Mucosa of descending colon (tissue), 3 donors: Measurements from ENCODE around the gene FAM228B. TPM values are rescaled to one million over a fixed set of nuclear protein-coding genes. Genes with fewer than 3 reads are reported as not detected.

ENCODE experiments used
- ATAC-seq: fragments of 200-7000 bp; cut with Tn5 transposase; one replicate; pipeline ENCODE4 v1.9.1; 2020; ENCODE audit warnings: mild to moderate bottlenecking, moderate library complexity
- DNase-seq, 3 donors: peaks; one replicate each; pipeline ENCODE4 v3.0.0-alpha.2; 2020
- H3K36me3 ChIP-seq: fragments of 200-600 bp; one replicate; pipeline ENCODE4 v1.8.0; 2021; ENCODE audit warnings: low read depth, mild to moderate bottlenecking
- H3K4me1 ChIP-seq: fragments of 200-600 bp; one replicate; pipeline ENCODE4 v1.8.0; 2021; ENCODE audit warnings: low read depth, mild to moderate bottlenecking
- H3K4me3 ChIP-seq: fragments of 200-600 bp; one replicate; pipeline ENCODE4 v1.8.0; 2021; ENCODE audit warnings: mild to moderate bottlenecking
- H3K9me3 ChIP-seq: fragments of 200-600 bp; one replicate; pipeline ENCODE4 v1.8.0; 2021; ENCODE audit warnings: mild to moderate bottlenecking
- intact Hi-C, 2 donors: fragments of 100-400 bp; cut with DNase I in 1 of 2; cut with micrococcal nuclease in 1 of 2; formaldehyde crosslinking; loops; one replicate each; pipeline versions ENCODE4 v1.11.0 to v1.11.1; 2022; cut with DNase I, micrococcal nuclease
- total RNA-seq, 3 donors: library from RNA; stranded (reverse); fragmentation: NEBNext Ultra II Directional in 2 of 3; extraction: Animal tissue kit (Norgen Biotek cat#: 25700) in 2 of 3; gene quantifications; one replicate each; pipeline versions ENCODE4 v1.2.1 to v1.2.4, GENCODE V29; 2021 to 2023
- TF ChIP-seq, protein P1 (sequence below): fragments of 200-600 bp; IDR thresholded peaks from one replicate; pipeline ENCODE4 v1.8.0; 2022; ENCODE audit warnings: antibody characterized with exemption, mild to moderate bottlenecking
- donor health status: DM: no; HTN: no; CAD: no; lungs with moderate emphysema.
- donor health status: DM: no; HTN: no; CAD: no.
- donor health status: DM: no; HTN: yes; CAD: no.

FAM228B gene
- total RNA-seq, 3 donors from 2014 or later: 4.8 to 36.6 (median 7.8) TPM

DNA sequence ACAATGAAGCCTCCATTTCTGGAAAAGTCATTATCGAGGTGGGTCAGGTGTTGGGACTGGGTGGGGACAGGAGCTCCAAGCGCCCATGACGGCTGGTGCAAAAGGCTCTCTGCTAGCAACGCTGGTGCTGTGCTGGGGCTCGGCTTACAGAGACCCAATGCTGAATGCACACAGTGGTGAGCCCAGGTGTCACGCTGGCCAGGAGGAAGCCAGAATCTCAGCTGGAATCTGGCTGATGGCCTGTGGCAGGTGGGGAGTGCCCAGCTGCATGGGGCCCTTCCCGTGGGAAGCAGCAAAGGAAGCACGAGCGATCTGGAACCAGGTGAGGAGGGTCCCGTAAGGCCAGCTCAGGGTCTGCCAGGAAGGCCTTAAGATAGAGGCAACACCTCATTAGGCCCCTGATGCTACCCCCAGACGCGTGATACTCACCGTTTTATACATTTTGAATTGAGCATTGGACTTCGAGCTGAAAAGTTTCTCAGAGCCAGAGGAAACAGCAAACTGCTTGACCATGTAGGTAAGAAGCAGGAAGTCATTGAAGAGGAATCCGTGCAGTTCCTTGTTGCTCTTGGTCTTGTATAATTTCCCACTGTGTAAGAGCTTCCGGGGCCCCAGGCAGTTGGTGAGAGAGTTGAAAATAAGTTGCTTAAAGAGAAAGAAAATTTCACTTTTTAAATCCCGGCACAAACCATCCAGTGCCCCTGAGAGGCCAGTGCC lies 86.3 kb downstream of the FAM228B start:
- intact Hi-C loops: no loop called here
- ATAC-seq (no peak), DNase-seq (no peak)
- Histone ChIP-seq H3K4me1 (no peaks in the 10 kb centered on the region), H3K9me3 (no peaks in the 10 kb centered on the region), H3K4me3 (no peak overlapping the region), H3K36me3 (no peaks in the 10 kb centered on the region)
- TF ChIP-seq, protein P1, sequence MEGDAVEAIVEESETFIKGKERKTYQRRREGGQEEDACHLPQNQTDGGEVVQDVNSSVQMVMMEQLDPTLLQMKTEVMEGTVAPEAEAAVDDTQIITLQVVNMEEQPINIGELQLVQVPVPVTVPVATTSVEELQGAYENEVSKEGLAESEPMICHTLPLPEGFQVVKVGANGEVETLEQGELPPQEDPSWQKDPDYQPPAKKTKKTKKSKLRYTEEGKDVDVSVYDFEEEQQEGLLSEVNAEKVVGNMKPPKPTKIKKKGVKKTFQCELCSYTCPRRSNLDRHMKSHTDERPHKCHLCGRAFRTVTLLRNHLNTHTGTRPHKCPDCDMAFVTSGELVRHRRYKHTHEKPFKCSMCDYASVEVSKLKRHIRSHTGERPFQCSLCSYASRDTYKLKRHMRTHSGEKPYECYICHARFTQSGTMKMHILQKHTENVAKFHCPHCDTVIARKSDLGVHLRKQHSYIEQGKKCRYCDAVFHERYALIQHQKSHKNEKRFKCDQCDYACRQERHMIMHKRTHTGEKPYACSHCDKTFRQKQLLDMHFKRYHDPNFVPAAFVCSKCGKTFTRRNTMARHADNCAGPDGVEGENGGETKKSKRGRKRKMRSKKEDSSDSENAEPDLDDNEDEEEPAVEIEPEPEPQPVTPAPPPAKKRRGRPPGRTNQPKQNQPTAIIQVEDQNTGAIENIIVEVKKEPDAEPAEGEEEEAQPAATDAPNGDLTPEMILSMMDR: no peak

DNA sequence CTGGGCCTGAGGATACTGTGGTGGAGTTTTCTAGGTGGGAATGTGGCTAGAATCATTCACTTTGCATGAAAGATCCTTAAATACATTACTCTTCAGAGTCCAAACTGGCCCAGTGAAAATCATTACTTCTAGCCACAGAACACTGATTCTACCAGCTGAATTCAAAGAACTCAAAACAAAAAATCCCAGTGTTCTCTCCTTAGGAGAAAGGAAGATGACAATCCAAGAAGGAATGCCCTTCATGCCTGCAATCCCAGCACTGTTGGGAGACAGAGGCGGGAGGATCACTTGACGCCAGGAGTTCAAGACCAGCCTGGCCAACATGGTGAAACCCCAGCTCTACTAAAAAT lies 86.8 kb downstream of the FAM228B start:
- ATAC-seq: no peak

GRCh38 chr2:24210723-24211122 lies 87.5 kb downstream of the FAM228B start:
- H3K4me3 ChIP-seq: no peak overlapping the region
- intact Hi-C loops: no loop called here
- TF ChIP-seq, protein P1: no peak
- DNase-seq (no peak), ATAC-seq (no peak)
- H3K9me3 ChIP-seq: no peaks in the 10 kb centered on the region
- no peaks in the 10 kb centered on the region for H3K36me3 ChIP-seq
- no peaks in the 10 kb centered on the region for H3K4me1 ChIP-seq

More for the DNA sequence above, 86.8 kb downstream of the FAM228B start:
- Histone ChIP-seq H3K4me1 (no peaks in the 10 kb centered on the region), H3K9me3 (no peaks in the 10 kb centered on the region), H3K36me3 (no peaks in the 10 kb centered on the region), H3K4me3 (no peak overlapping the region)
- intact Hi-C loops: no loop called here
- no peak for DNase-seq
- TF ChIP-seq, protein P1: no peak

DNA sequence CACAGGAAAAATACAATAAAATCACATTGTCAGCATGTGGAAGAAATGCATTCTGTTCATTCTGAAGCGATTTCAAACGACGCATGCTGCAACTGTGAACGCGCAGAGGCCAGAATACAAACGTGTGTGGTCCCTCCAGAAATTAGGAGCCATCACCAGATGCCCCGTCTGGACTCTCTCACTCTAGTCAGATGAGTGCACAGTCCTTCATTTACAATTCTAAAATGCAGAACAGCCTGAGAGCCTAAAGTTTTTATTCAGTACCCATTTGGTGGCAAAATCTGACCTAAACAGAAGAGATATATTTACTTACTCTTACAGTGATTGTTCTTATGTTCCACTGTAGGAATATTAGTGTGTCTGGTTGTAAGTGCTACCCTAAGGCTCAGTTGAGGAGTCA lies 88.1 kb downstream of the FAM228B start:
- H3K4me3 ChIP-seq: no peak overlapping the region
- ATAC-seq (no peak), DNase-seq (no peak)
- intact Hi-C loops: no loop called here
- H3K36me3 ChIP-seq: no peaks in the 10 kb centered on the region
- no peaks in the 10 kb centered on the region for H3K4me1 ChIP-seq
- TF ChIP-seq, protein P1: no peak
- H3K9me3 ChIP-seq: no peaks in the 10 kb centered on the region

- DNase-seq (no peak), ATAC-seq (no peak)
- TF ChIP-seq, protein P1: no peak
- H3K4me3 ChIP-seq: no peak overlapping the region
- no peaks in the 10 kb centered on the region for H3K9me3 ChIP-seq
- intact Hi-C loops: no loop called here
- H3K4me1 ChIP-seq: no peaks in the 10 kb centered on the region
- H3K36me3 ChIP-seq: no peaks in the 10 kb centered on the region
Measured at GRCh38 chr2:24214880-24215279, 91.6 kb downstream of the FAM228B start.

Other genes starting within 250 kb of the FAM228B start
- gene ATAD2B, start 196.3 kb upstream of the FAM228B start, total RNA-seq: 10 to 100 TPM; 25.8 to 38.5 (median 27.9) TPM
- gene UBXN2A, start 183.0 kb upstream of the FAM228B start, total RNA-seq: 10 to 100 TPM; 12.9 to 23.9 (median 13.1) TPM
- gene MFSD2B, start 113.4 kb upstream of the FAM228B start, total RNA-seq: under 1 TPM; 0.19 to 0.89 (median 0.20) TPM
- gene WDCP, start 76.1 kb upstream of the FAM228B start, total RNA-seq: 10 to 100 TPM in 1 of 3 donors, 1 to 10 TPM in 2; 3.3 to 12.7 (median 4.6) TPM
- 10 to 100 TPM in 1 of 3 donors, 1 to 10 TPM in 2; 7.2 to 14.7 (median 8.2) TPM for gene FKBP1B, start 73.7 kb upstream of the FAM228B start, total RNA-seq
- gene SF3B6, start 47.1 kb upstream of the FAM228B start, total RNA-seq: 10 to 100 TPM; 75.1 to 90.1 (median 76.1) TPM
- 100 to 1,000 TPM in 1 of 3 donors, 10 to 100 TPM in 2; 66.9 to 121 (median 96.7) TPM for gene TP53I3, start 38.6 kb upstream of the FAM228B start, total RNA-seq
- not detected for gene PFN4, start 135 bp upstream of the FAM228B start, total RNA-seq
- 1 to 10 TPM in 1 of 3 donors, not detected in 2; 3.3 TPM for gene FAM228A, start 51.6 kb downstream of the FAM228B start, total RNA-seq
- gene ITSN2, start 237.1 kb downstream of the FAM228B start, total RNA-seq: 10 to 100 TPM; 48.4 to 82.8 (median 54.0) TPM